GM23338 (cell line): ENCODE data around the gene VNN1. TPM values are rescaled to one million over a fixed set of nuclear protein-coding genes. Genes with fewer than 3 reads are reported as not detected.

Experiments
- ATAC-seq: fragments of 200-7000 bp; cut with Tn5 transposase; 3 replicates; pipeline ENCODE4 v1.9.1; 2020
- DNase-seq: peaks from one replicate; pipeline ENCODE4 v3.0.0-alpha.2; 2015; ENCODE audit warnings: low spot score
- H2AFZ ChIP-seq: fragments of 200-600 bp; sonication (generic); 2 replicates; pipeline ENCODE4 v1.8.0; 2016; ENCODE audit warnings: antibody characterized with exemption, mild to moderate bottlenecking, moderate library complexity
- H3F3A ChIP-seq: fragments of 200-600 bp; sonication (generic); replicated peaks from 2 replicates; pipeline ENCODE4 v1.8.0; 2017; ENCODE audit warnings: antibody characterized with exemption, mixed run types, low read depth
- H3K27ac ChIP-seq: fragments of 200-600 bp; sonication (generic); 2 replicates; pipeline ENCODE4 v1.6.1; 2016; ENCODE audit warnings: low read depth
- H3K27me3 ChIP-seq: fragments of 200-600 bp; sonication (generic); 2 replicates; pipeline ENCODE4 v1.8.0; 2016; ENCODE audit warnings: mild to moderate bottlenecking, mixed run types, moderate library complexity; ENCODE audit not compliant: insufficient read depth
- H3K36me3 ChIP-seq: fragments of 200-600 bp; sonication (generic); 2 replicates; pipeline ENCODE4 v1.8.0; 2016; ENCODE audit warnings: mild to moderate bottlenecking; ENCODE audit not compliant: insufficient read depth
- H3K4me1 ChIP-seq: fragments of 200-600 bp; sonication (generic); 2 replicates; pipeline ENCODE4 v1.8.0; 2016; ENCODE audit warnings: mild to moderate bottlenecking, moderate library complexity; ENCODE audit not compliant: insufficient read depth
- H3K4me2 ChIP-seq: fragments of 200-600 bp; sonication (generic); 2 replicates; pipeline ENCODE4 v1.7.1; 2017; ENCODE audit warnings: mixed run types
- H3K4me3 ChIP-seq: fragments of 200-600 bp; sonication (generic); 2 replicates; pipeline ENCODE4 v1.6.1; 2016; ENCODE audit warnings: mixed run types
- H3K79me2 ChIP-seq: fragments of 200-600 bp; sonication (generic); replicated peaks from 2 replicates; pipeline ENCODE4 v1.8.0; 2017; ENCODE audit warnings: mild to moderate bottlenecking; ENCODE audit not compliant: insufficient read depth
- H3K9me2 ChIP-seq: fragments of 200-600 bp; sonication (generic); 2 replicates; pipeline ENCODE4 v1.8.0; 2017; ENCODE audit not compliant: insufficient read depth
- H4K20me1 ChIP-seq: fragments of 200-600 bp; sonication (generic); replicated peaks from 2 replicates; pipeline ENCODE4 v1.8.0; 2017; ENCODE audit warnings: mild to moderate bottlenecking; ENCODE audit not compliant: insufficient read depth
- H3K27ac Mint-ChIP-seq: 2 replicates; pipeline ENCODE4 v1.8.0; 2020; ENCODE audit warnings: inconsistent platforms, mild to moderate bottlenecking, moderate library complexity, mixed read lengths
- H3K27me3 Mint-ChIP-seq: 3 replicates; pipeline ENCODE4 v1.8.0; 2022; ENCODE audit warnings: low read depth, mild to moderate bottlenecking, moderate library complexity, mixed read lengths, inconsistent platforms; ENCODE audit not compliant: insufficient read depth, poor library complexity
- H3K36me3 Mint-ChIP-seq: 3 replicates; pipeline ENCODE4 v1.8.0; 2021; ENCODE audit warnings: low read depth, mild to moderate bottlenecking, inconsistent platforms, moderate library complexity, mixed read lengths
- H3K4me1 Mint-ChIP-seq: 3 replicates; pipeline ENCODE4 v1.8.0; 2020; ENCODE audit warnings: mild to moderate bottlenecking, inconsistent platforms, mixed read lengths
- H3K4me3 Mint-ChIP-seq: 3 replicates; pipeline ENCODE4 v1.8.0; 2021; ENCODE audit warnings: moderate library complexity, mild to moderate bottlenecking, inconsistent platforms, mixed read lengths
- H3K9me3 Mint-ChIP-seq: 3 replicates; pipeline ENCODE4 v1.8.0; 2020; ENCODE audit warnings: moderate library complexity, mild to moderate bottlenecking, inconsistent platforms, mixed read lengths
- CTCF ChIP-seq, 2 experiments: fragments of 200-600 bp in 1 of 2; sonication (generic) in 1 of 2; conservative IDR thresholded peaks; 2 replicates each; pipeline versions ENCODE4 v1.5.1 to v1.6.1; 2016 to 2017; ENCODE audit warnings: antibody characterized with exemption in 2 of 2, low read depth in 2 of 2, mild to moderate bottlenecking in 2 of 2, moderate library complexity in 1 of 2
- EZH2 ChIP-seq: fragments of 200-600 bp; sonication (generic); IDR thresholded peaks from one replicate; pipeline ENCODE4 v1.8.0; 2017; ENCODE audit warnings: antibody characterized with exemption, mild to moderate bottlenecking, low read depth; ENCODE audit not compliant: unreplicated experiment
- EZH2phosphoT487 ChIP-seq: fragments of 200-600 bp; sonication (generic); IDR thresholded peaks from one replicate; pipeline ENCODE4 v1.8.1; 2018; ENCODE audit warnings: antibody characterized with exemption; ENCODE audit not compliant: unreplicated experiment
- REST ChIP-seq: IDR thresholded peaks from one replicate; pipeline ENCODE4 v1.6.1; 2018; ENCODE audit warnings: antibody characterized with exemption; ENCODE audit not compliant: unreplicated experiment
- STAT1 ChIP-seq: IDR thresholded peaks from one replicate; pipeline ENCODE4 v1.6.1; 2016; ENCODE audit warnings: antibody characterized with exemption; ENCODE audit not compliant: unreplicated experiment
- ZNF114 ChIP-seq: fragments of 250-450 bp; sonication (Bioruptor Pico); IDR thresholded peaks from 2 replicates; pipeline ENCODE4 v1.5.0; 2020; ENCODE audit warnings: mild to moderate bottlenecking, moderate library complexity
- ZNF462 ChIP-seq: fragments of 250-450 bp; sonication (Bioruptor Pico); IDR thresholded peaks from 2 replicates; pipeline ENCODE4 v1.5.0; 2020; ENCODE audit warnings: mild to moderate bottlenecking, moderate library complexity
- polyA plus RNA-seq: library from polyadenylated mRNA; unstranded; fragments of >200 nt; fragmentation: Nextera tagmentation; extraction: Ambion mirVana; gene quantifications from 2 replicates; pipeline ENCODE4 v1.2.1, GENCODE V29; 2016
- total RNA-seq: library from RNA; depleted of rRNA; stranded (reverse); fragments of >200 nt; shearing (Covaris generic); gene quantifications from 2 replicates; pipeline ENCODE4 v1.2.3, GENCODE V29; 2014

Gene VNN1
- total and polyA plus RNA-seq, 2 experiments from 2014 or later: not detected

GRCh38 chr6:132686531-132686930, 27.3 kb downstream of the VNN1 start:
- TF ChIP-seq EZH2phosphoT487 (no peak), CTCF (conservative IDR thresholded peaks at IDR 0.05; ENCODE audit: low read depth in 2 of 2) (no peak), EZH2 (no peak), REST (no peak), STAT1 (no peak), ZNF114 (CRISPR knock-in tag) (no peak), ZNF462 (no peak)
- no peaks in the 10 kb centered on the region for H3K36me3 Mint-ChIP-seq

More at GRCh38 chr6:132686531-132686930, 27.3 kb downstream of the VNN1 start:
- H2AFZ ChIP-seq: peak overlapping the region; percentile 66; the same call in 1 of the 2 replicates
- 0 out of 2 replicates have a peak, but pooled peaks cover 5% of the 10 kb centered on the region for H3K4me1 ChIP-seq
- H3K4me2 ChIP-seq: no peak overlapping the region
- no peaks in the 10 kb centered on the region for H4K20me1 ChIP-seq
- Mint-ChIP-seq H3K4me3 (no peak overlapping the region), H3K27ac (no peak overlapping the region), H3K4me1 (peaks cover 8% of the 10 kb centered on the region), H3K9me3 (no peaks in the 10 kb centered on the region), H3K27me3 (no peaks in the 10 kb centered on the region)
- H3K36me3 ChIP-seq: no peaks in the 10 kb centered on the region
- DNase-seq: no peak
- H3K9me2 ChIP-seq: peaks cover 6% of the 10 kb centered on the region
- no peaks in the 10 kb centered on the region for H3K79me2 ChIP-seq
- H3K4me3 ChIP-seq: no peak overlapping the region
- H3K27me3 ChIP-seq: no peaks in the 10 kb centered on the region
- H3K27ac ChIP-seq: no peak overlapping the region
- ATAC-seq: no peak
- no peaks in the 10 kb centered on the region for H3F3A ChIP-seq
